C4-2B (cell line): Measurements from ENCODE around the gene TMEM120A.

ENCODE experiments used
- ZFX ChIP-seq: fragments of 450-650 bp; IDR thresholded peaks from 2 replicates; pipeline ENCODE4 v1.6.1; 2017
- TF ChIP-seq, protein P1 (sequence below): fragments of 450-650 bp; conservative IDR thresholded peaks from 2 replicates; pipeline ENCODE4 v1.5.1; 2017; ENCODE audit warnings: mild to moderate bottlenecking

DNA sequence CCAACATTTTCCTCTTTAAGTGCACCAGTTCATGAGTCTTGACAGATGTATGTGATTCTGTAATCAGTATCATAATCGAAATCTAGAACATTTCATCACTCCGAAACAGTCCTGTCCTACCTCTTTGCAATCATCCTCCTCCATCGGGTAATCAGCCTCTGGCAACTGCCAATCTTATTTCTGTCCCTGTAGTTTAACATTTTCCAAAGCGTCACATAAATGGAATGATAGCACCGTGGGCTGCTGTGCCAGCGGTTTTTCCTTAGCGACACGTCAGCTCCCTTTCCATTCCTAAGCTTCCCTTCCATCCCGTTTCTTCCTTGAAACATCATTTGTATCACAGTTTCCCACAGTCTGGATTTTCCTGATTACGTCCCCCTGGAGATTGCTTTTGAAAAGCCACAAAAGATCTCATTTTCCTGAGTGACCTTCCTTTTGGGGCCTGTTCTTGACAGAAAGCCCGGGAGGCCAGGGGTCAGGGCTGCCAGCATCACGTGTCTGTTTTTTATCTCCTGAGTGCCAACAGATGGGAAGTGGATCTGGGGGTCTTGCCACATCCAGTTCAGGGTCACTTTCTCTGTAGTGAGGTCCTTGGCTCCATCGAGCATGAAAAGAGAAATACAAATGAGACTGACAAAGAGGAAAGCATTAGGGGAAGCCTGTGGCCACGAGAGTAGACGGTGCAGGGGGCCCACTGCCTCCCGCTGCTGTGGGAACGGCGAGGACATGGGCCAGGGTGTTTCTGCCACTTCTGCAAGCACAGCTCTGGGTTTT lies 31.6 kb downstream of the TMEM120A start:
- TF ChIP-seq, protein P1, sequence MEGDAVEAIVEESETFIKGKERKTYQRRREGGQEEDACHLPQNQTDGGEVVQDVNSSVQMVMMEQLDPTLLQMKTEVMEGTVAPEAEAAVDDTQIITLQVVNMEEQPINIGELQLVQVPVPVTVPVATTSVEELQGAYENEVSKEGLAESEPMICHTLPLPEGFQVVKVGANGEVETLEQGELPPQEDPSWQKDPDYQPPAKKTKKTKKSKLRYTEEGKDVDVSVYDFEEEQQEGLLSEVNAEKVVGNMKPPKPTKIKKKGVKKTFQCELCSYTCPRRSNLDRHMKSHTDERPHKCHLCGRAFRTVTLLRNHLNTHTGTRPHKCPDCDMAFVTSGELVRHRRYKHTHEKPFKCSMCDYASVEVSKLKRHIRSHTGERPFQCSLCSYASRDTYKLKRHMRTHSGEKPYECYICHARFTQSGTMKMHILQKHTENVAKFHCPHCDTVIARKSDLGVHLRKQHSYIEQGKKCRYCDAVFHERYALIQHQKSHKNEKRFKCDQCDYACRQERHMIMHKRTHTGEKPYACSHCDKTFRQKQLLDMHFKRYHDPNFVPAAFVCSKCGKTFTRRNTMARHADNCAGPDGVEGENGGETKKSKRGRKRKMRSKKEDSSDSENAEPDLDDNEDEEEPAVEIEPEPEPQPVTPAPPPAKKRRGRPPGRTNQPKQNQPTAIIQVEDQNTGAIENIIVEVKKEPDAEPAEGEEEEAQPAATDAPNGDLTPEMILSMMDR, result no peak
- no peak for TF ChIP-seq ZFX
